Glomerular visceral epithelial cell (primary cell): Measurements from ENCODE around the gene FYB2.

Experiments used
- DNase-seq: peaks from one replicate; pipeline ENCODE4 v3.0.0-alpha.2; 2016; ENCODE audit errors: extremely low spot score

FYB2 gene

GRCh38 chr1:56710646-56711045 is 108.6 kb downstream of the FYB2 start:
- DNase-seq = peak; percentile 59

GRCh38 chr1:56709995-56710394 is 109.2 kb downstream of the FYB2 start:
- DNase-seq = no peak

GRCh38 chr1:56709269-56709880 is 109.8 kb downstream of the FYB2 start:
- DNase-seq = peak; percentile 57

- no peak for DNase-seq
Measured at GRCh38 chr1:56707379-56707778, 111.8 kb downstream of the FYB2 start.

- no peak for DNase-seq
Measured at GRCh38 chr1:56703747-56704146, 115.5 kb downstream of the FYB2 start.

- DNase-seq = no peak
Measured at GRCh38 chr1:56696663-56697062, 122.5 kb downstream of the FYB2 start.

GRCh38 chr1:56688522-56689026 is 130.6 kb downstream of the FYB2 start:
- peak; percentile 75 for DNase-seq

GRCh38 chr1:56686169-56686568 is 133.0 kb downstream of the FYB2 start:
- DNase-seq = no peak

GRCh38 chr1:56683569-56683968 is 135.6 kb downstream of the FYB2 start:
- DNase-seq = no peak

GRCh38 chr1:56676571-56677035 is 142.6 kb downstream of the FYB2 start:
- peak; percentile 39 for DNase-seq

GRCh38 chr1:56675763-56676162 is 143.4 kb downstream of the FYB2 start:
- DNase-seq = no peak

- DNase-seq = no peak
Measured at GRCh38 chr1:56672579-56672978, 146.6 kb downstream of the FYB2 start.

GRCh38 chr1:56671542-56671941 is 147.7 kb downstream of the FYB2 start:
- DNase-seq = no peak

GRCh38 chr1:56671085-56671484 is 148.1 kb downstream of the FYB2 start:
- DNase-seq = no peak

GRCh38 chr1:56670350-56670749 is 148.9 kb downstream of the FYB2 start:
- DNase-seq = no peak
